Measurements from ENCODE around the gene PLXNA4.

PLXNA4 gene

GRCh38 chr7:132588596-132588995 lies 12.3 kb upstream of the PLXNA4 start:
- no peak for DNase-seq (ENCODE audit: low read depth)

- no peak for DNase-seq (ENCODE audit: low read depth)
Measured at GRCh38 chr7:132584796-132585494, 8.7 kb upstream of the PLXNA4 start.

- DNase-seq (ENCODE audit: low read depth) = no peak
Measured at GRCh38 chr7:132581431-132581830, 5.2 kb upstream of the PLXNA4 start.

- no peak for DNase-seq (ENCODE audit: low read depth)
Measured at GRCh38 chr7:132580717-132581285, 4.5 kb upstream of the PLXNA4 start.

- DNase-seq (ENCODE audit: low read depth) = no peak
Measured at GRCh38 chr7:132580277-132580676, 4.0 kb upstream of the PLXNA4 start.

- DNase-seq (ENCODE audit: low read depth) = no peak
Measured at GRCh38 chr7:132579260-132579899, 3.1 kb upstream of the PLXNA4 start.

- DNase-seq (ENCODE audit: low read depth) = no peak
Measured at GRCh38 chr7:132578826-132579225, 2.6 kb upstream of the PLXNA4 start.

GRCh38 chr7:132578050-132578370 lies 1.7 kb upstream of the PLXNA4 start:
- no peak for DNase-seq (ENCODE audit: low read depth)

- DNase-seq (ENCODE audit: low read depth) = no peak
Measured at GRCh38 chr7:132577206-132578049, 1.2 kb upstream of the PLXNA4 start.

GRCh38 chr7:132576721-132577085 lies 433 bp upstream of the PLXNA4 start:
- no peak for DNase-seq (ENCODE audit: low read depth)

- no peak for DNase-seq (ENCODE audit: low read depth)
Measured at GRCh38 chr7:132575419-132575981, 770 bp downstream of the PLXNA4 start.

GRCh38 chr7:132574223-132574622 lies 2.0 kb downstream of the PLXNA4 start:
- DNase-seq (ENCODE audit: low read depth) = no peak

GRCh38 chr7:132573251-132573955 lies 2.9 kb downstream of the PLXNA4 start:
- DNase-seq (ENCODE audit: low read depth) = no peak

GRCh38 chr7:132572526-132572925 lies 3.7 kb downstream of the PLXNA4 start:
- no peak for DNase-seq (ENCODE audit: low read depth)

GRCh38 chr7:132571970-132572369 lies 4.3 kb downstream of the PLXNA4 start:
- no peak for DNase-seq (ENCODE audit: low read depth)

GRCh38 chr7:132569884-132570614 lies 6.2 kb downstream of the PLXNA4 start:
- DNase-seq (ENCODE audit: low read depth) = no peak

GRCh38 chr7:132568962-132569361 lies 7.3 kb downstream of the PLXNA4 start:
- DNase-seq (ENCODE audit: low read depth) = no peak

- DNase-seq (ENCODE audit: low read depth) = no peak
Measured at GRCh38 chr7:132565885-132566284, 10.4 kb downstream of the PLXNA4 start.

GRCh38 chr7:132565441-132565840 lies 10.8 kb downstream of the PLXNA4 start:
- DNase-seq (ENCODE audit: low read depth) = no peak

- DNase-seq (ENCODE audit: low read depth) = no peak
Measured at GRCh38 chr7:132564849-132565248, 11.4 kb downstream of the PLXNA4 start.

GRCh38 chr7:132564090-132564489 lies 12.2 kb downstream of the PLXNA4 start:
- no peak for DNase-seq (ENCODE audit: low read depth)
